Thoracic aorta endothelial cell (primary cell): ENCODE results near the gene EMD. TPM values are rescaled to one million over a fixed set of nuclear protein-coding genes. Genes with fewer than 3 reads are reported as not detected.

ENCODE experiments used
- small RNA-seq: library from RNA; depleted of rRNA; stranded (forward); fragments of <200 nt; gene quantifications from one replicate; pipeline ENCODE3, GENCODE V24; 2012
- total RNA-seq: library from RNA; depleted of rRNA; stranded (reverse); fragments of >200 nt; gene quantifications from 2 replicates; pipeline ENCODE4 v1.2.3, GENCODE V29; 2012

Gene EMD
- total RNA-seq = 32.3 and 38.3 TPM in 2 replicates

GRCh38 chrX:154378799-154379568, at the start of gene EMD:
TSS of gene EMD (plus strand) at chrX:154379295. CDS start at chrX:154379485, 190 bp downstream.

GRCh38 chrX:154374313-154375155, 4.6 kb upstream of the EMD start, which contains the start of gene FLNA:
TSS of gene FLNA (minus strand) at chrX:154374634. CDS start at chrX:154371245, 3,389 bp downstream.

GRCh38 chrX:154397888-154398667, 19.0 kb downstream of the EMD start, which contains the start of gene RPL10:
TSS of gene RPL10 (plus strand) at chrX:154398377. CDS start at chrX:154398520, 143 bp downstream.

GRCh38 chrX:154409222-154409871, 30.3 kb downstream of the EMD start, which contains the start of gene DNASE1L1:
TSS of gene DNASE1L1 (minus strand) at chrX:154409254. CDS start at chrX:154405568, 3,686 bp downstream.

GRCh38 chrX:154428176-154429171, 49.4 kb downstream of the EMD start, which contains the start of gene ATP6AP1:
TSS of gene ATP6AP1 (plus strand) at chrX:154428677. CDS start at chrX:154428693, 16 bp downstream.

Small RNAs within 50 kb of the gene (small RNA-seq; reads per million reads assigned to genes)
- not detected for gene SNORA70

Other genes starting within 250 kb of the EMD start
- gene OPN1LW, start 235.1 kb upstream of the EMD start, total RNA-seq = not detected in 2 replicates
- not detected in 2 replicates for gene OPN1MW, start 196.7 kb upstream of the EMD start, total RNA-seq
- not detected in 2 replicates for gene OPN1MW2, start 159.5 kb upstream of the EMD start, total RNA-seq
- not detected in 2 replicates for gene OPN1MW3, start 121.7 kb upstream of the EMD start, total RNA-seq
- not detected in 2 replicates for gene TEX28, start 84.2 kb upstream of the EMD start, total RNA-seq
- gene TKTL1, start 83.5 kb upstream of the EMD start, total RNA-seq = under 0.01 TPM in 1 of 2 replicates, not detected in the other
- gene FLNA, start 4.7 kb upstream of the EMD start, total RNA-seq = 1,397 and 1,424 TPM in 2 replicates
- 2,059 and 2,767 TPM in 2 replicates for gene RPL10, start 19.1 kb downstream of the EMD start, total RNA-seq
- 72.6 and 76.0 TPM in 2 replicates for gene DNASE1L1, start 30.0 kb downstream of the EMD start, total RNA-seq
- 19.4 and 23.1 TPM in 2 replicates for gene TAFAZZIN, start 32.2 kb downstream of the EMD start, total RNA-seq
- gene ATP6AP1, start 49.4 kb downstream of the EMD start, total RNA-seq = 65.6 and 70.3 TPM in 2 replicates
- 76.2 and 88.4 TPM in 2 replicates for gene GDI1, start 57.9 kb downstream of the EMD start, total RNA-seq
- 30.4 and 43.2 TPM in 2 replicates for gene FAM50A, start 64.8 kb downstream of the EMD start, total RNA-seq
- 8.4 and 13.8 TPM in 2 replicates for gene PLXNA3, start 79.0 kb downstream of the EMD start, total RNA-seq
- gene LAGE3, start 100.0 kb downstream of the EMD start, total RNA-seq = 8.5 and 12.9 TPM in 2 replicates
- 32.4 and 32.8 TPM in 2 replicates for gene UBL4A, start 107.3 kb downstream of the EMD start, total RNA-seq
- gene SLC10A3, start 111.3 kb downstream of the EMD start, total RNA-seq = 17.3 and 18.7 TPM in 2 replicates
- 14.5 and 18.2 TPM in 2 replicates for gene FAM3A, start 136.9 kb downstream of the EMD start, total RNA-seq
- 92.0 and 104 TPM in 2 replicates for gene G6PD, start 167.6 kb downstream of the EMD start, total RNA-seq
- gene IKBKG, start 168.3 kb downstream of the EMD start, total RNA-seq = 20.2 and 21.4 TPM in 2 replicates
- gene CTAG1A, start 205.8 kb downstream of the EMD start, total RNA-seq = not detected in 2 replicates
- not detected in 2 replicates for gene CTAG1B, start 240.0 kb downstream of the EMD start, total RNA-seq